ENCODE data around the gene USP31.

- peak in 1 of 4 experiments; percentile 7 for TF ChIP-seq CTCF (IDR thresholded peaks at IDR 0.05)
- peak; percentile 87 for TF ChIP-seq POLR2AphosphoS5 (IDR thresholded peaks at IDR 0.05)
Observed at GRCh38 chr16:23152386-23153178, 3.3 kb upstream of the USP31 start.

All from prostate gland (tissue), 2 donors.